KMS-11 (cell line): Measurements from ENCODE around the gene SLC18A3.

Experiments used
- H2AFZ ChIP-seq: fragments of 200-600 bp; sonication (generic); 2 replicates; pipeline ENCODE4 v1.6.1; 2016; ENCODE audit warnings: antibody characterized with exemption, mixed run types, low read depth
- H3K27ac ChIP-seq: fragments of 200-600 bp; sonication (generic); 2 replicates; pipeline ENCODE4 v1.6.1; 2016; ENCODE audit warnings: mild to moderate bottlenecking, mixed run types
- H3K27me3 ChIP-seq: fragments of 200-600 bp; sonication (generic); 2 replicates; pipeline ENCODE4 v1.6.1; 2017; ENCODE audit warnings: mild to moderate bottlenecking, low read depth, mixed run types, moderate library complexity; ENCODE audit not compliant: insufficient read depth
- H3K36me3 ChIP-seq: fragments of 200-600 bp; sonication (generic); 2 replicates; pipeline ENCODE4 v1.6.1; 2017; ENCODE audit warnings: mild to moderate bottlenecking, mixed run types; ENCODE audit not compliant: insufficient read depth
- H3K4me1 ChIP-seq: fragments of 200-600 bp; sonication (generic); 2 replicates; pipeline ENCODE4 v1.6.1; 2016; ENCODE audit warnings: mild to moderate bottlenecking, low read depth, mixed run types; ENCODE audit not compliant: poor library complexity, severe bottlenecking
- H3K4me2 ChIP-seq: fragments of 200-600 bp; sonication (generic); 2 replicates; pipeline ENCODE4 v1.7.0; 2016; ENCODE audit warnings: mild to moderate bottlenecking, mixed run types
- H3K4me3 ChIP-seq: fragments of 200-600 bp; sonication (generic); IDR thresholded peaks from 2 replicates; pipeline ENCODE4 v1.6.1; 2017; ENCODE audit warnings: low read depth, low read length, mixed read lengths; ENCODE audit not compliant: insufficient read depth
- H3K79me2 ChIP-seq: fragments of 200-600 bp; sonication (generic); 2 replicates; pipeline ENCODE4 v1.6.1; 2016; ENCODE audit warnings: low read depth, mixed run types; ENCODE audit not compliant: insufficient read depth
- H3K9ac ChIP-seq: fragments of 200-600 bp; sonication (generic); 2 replicates; pipeline ENCODE4 v1.6.1; 2016; ENCODE audit warnings: mild to moderate bottlenecking, mixed run types
- H4K20me1 ChIP-seq: fragments of 200-600 bp; sonication (generic); 2 replicates; pipeline ENCODE4 v1.6.1; 2016; ENCODE audit warnings: mild to moderate bottlenecking, mixed run types; ENCODE audit not compliant: insufficient read depth
- CTCF ChIP-seq: fragments of 200-600 bp; sonication (generic); conservative IDR thresholded peaks from 2 replicates; pipeline ENCODE4 v1.6.1; 2017; ENCODE audit warnings: low read depth, mild to moderate bottlenecking, antibody characterized with exemption, low read length, moderate library complexity, mixed read lengths

SLC18A3 gene

GRCh38 chr10:49615213-49615612 is 5.1 kb downstream of the SLC18A3 start:
- Histone ChIP-seq H3K27me3 (peaks cover 4% of the 10 kb centered on the region; the same call in 1 of the 2 replicates), H3K36me3 (no peaks in the 10 kb centered on the region)

GRCh38 chr10:49615721-49616120 is 5.6 kb downstream of the SLC18A3 start:
- no peaks in the 10 kb centered on the region for H4K20me1 ChIP-seq
- peaks cover 4% of the 10 kb centered on the region; the same call in 1 of the 2 replicates for H3K27me3 ChIP-seq
- no peak overlapping the region for H3K4me3 ChIP-seq
- H3K79me2 ChIP-seq, result no peaks in the 10 kb centered on the region
- no peak overlapping the region for H3K4me2 ChIP-seq
- H3K27ac ChIP-seq, result no peak overlapping the region
- no peak for TF ChIP-seq CTCF
- H2AFZ ChIP-seq, result no peak overlapping the region
- no peaks in the 10 kb centered on the region for H3K4me1 ChIP-seq
- H3K9ac ChIP-seq, result no peak overlapping the region
- H3K36me3 ChIP-seq, result no peaks in the 10 kb centered on the region

More at GRCh38 chr10:49615213-49615612, 5.1 kb downstream of the SLC18A3 start:
- Histone ChIP-seq H3K79me2 (no peaks in the 10 kb centered on the region), H3K4me1 (no peaks in the 10 kb centered on the region), H4K20me1 (no peaks in the 10 kb centered on the region), H2AFZ (no peak overlapping the region), H3K4me2 (no peak overlapping the region), H3K27ac (no peak overlapping the region), H3K9ac (no peak overlapping the region), H3K4me3 (no peak overlapping the region)
- TF ChIP-seq CTCF, result no peak

GRCh38 chr10:49616421-49617101 is 6.5 kb downstream of the SLC18A3 start:
- Histone ChIP-seq H3K4me3 (no peak overlapping the region), H3K4me1 (no peaks in the 10 kb centered on the region), H3K9ac (no peak overlapping the region), H4K20me1 (no peaks in the 10 kb centered on the region), H3K79me2 (no peaks in the 10 kb centered on the region), H2AFZ (no peak overlapping the region), H3K27ac (no peak overlapping the region), H3K27me3 (peaks cover 4% of the 10 kb centered on the region; the same call in 1 of the 2 replicates), H3K36me3 (no peaks in the 10 kb centered on the region), H3K4me2 (no peak overlapping the region)
- no peak for TF ChIP-seq CTCF

- no peak for TF ChIP-seq CTCF
- Histone ChIP-seq H3K4me3 (no peak overlapping the region), H3K9ac (no peak overlapping the region), H3K27me3 (peaks cover 4% of the 10 kb centered on the region; the same call in 1 of the 2 replicates), H3K79me2 (no peaks in the 10 kb centered on the region), H3K4me2 (no peak overlapping the region), H4K20me1 (no peaks in the 10 kb centered on the region), H3K4me1 (no peaks in the 10 kb centered on the region), H3K36me3 (no peaks in the 10 kb centered on the region), H2AFZ (no peak overlapping the region), H3K27ac (no peak overlapping the region)
Measured at GRCh38 chr10:49617121-49618020, 7.3 kb downstream of the SLC18A3 start.
